HEK293 (cell line): Measurements from ENCODE around the gene POLK.
"Not testable (repeated sequence)": the region's sequence is repeated elsewhere in the genome, so short reads cannot be mapped to it uniquely, and the experiment has no call there.

Experiments used
- CTCF ChIA-PET: fragments of 350-600 bp; formaldehyde crosslinking; extraction: SDS; loops from one replicate; lab custom pipeline; 2021; ENCODE audit warnings: antibody characterized with exemption; lab: Yijun Ruan, JAX
- POLR2A ChIA-PET: fragments of 300-600 bp; formaldehyde crosslinking; extraction: SDS; loops from one replicate; lab custom pipeline; 2020; ENCODE audit warnings: antibody characterized with exemption, inconsistent platforms; lab: Yijun Ruan, JAX
- H3K27ac ChIP-seq: fragments of 200-500 bp; sonication (Bioruptor generic); 2 replicates; pipeline ENCODE4 v1.5.1; 2014; ENCODE audit warnings: low read depth, low read length, control low read depth, inconsistent platforms; ENCODE audit errors: extremely low read depth
- H3K36me3 ChIP-seq, 2 experiments: fragments of 200-500 bp in 1 of 2; sonication (Bioruptor generic) in 1 of 2; 1 replicate in 1 of 2; 2 replicates in 1 of 2; pipeline ENCODE4 v1.5.1; 2014 to 2017; ENCODE audit warnings: inconsistent platforms in 2 of 2, low read length in 2 of 2; ENCODE audit not compliant: control insufficient read depth in 2 of 2, insufficient read depth in 1 of 2
- H3K4me1 ChIP-seq: fragments of 200-500 bp; sonication (Bioruptor generic); 2 replicates; pipeline ENCODE4 v1.5.1; 2014; ENCODE audit warnings: mild to moderate bottlenecking, low read length, inconsistent platforms; ENCODE audit not compliant: control insufficient read depth, insufficient read depth
- H3K4me3 ChIP-seq: 2 replicates; pipeline ENCODE4 v1.5.1; 2011; ENCODE audit warnings: low read depth, mild to moderate bottlenecking, control low read depth, low read length, moderate library complexity
- H3K9me3 ChIP-seq: fragments of 200-500 bp; sonication (Bioruptor generic); 2 replicates; pipeline ENCODE4 v1.5.1; 2014; ENCODE audit warnings: low read depth, low read length, inconsistent platforms; ENCODE audit not compliant: control insufficient read depth, insufficient read depth
- HOXC10 ChIP-seq: sonication (generic); formaldehyde crosslinking; IDR thresholded peaks from 2 replicates; pipeline ENCODE4 v1.8.1; 2023; ENCODE audit warnings: mild to moderate bottlenecking, missing genetic modification reagents
- MYNN ChIP-seq: fragments of 450-650 bp; formaldehyde crosslinking; IDR thresholded peaks from 2 replicates; pipeline ENCODE4 v1.5.1; 2016; ENCODE audit warnings: missing biosample characterization, missing genetic modification characterization, borderline replicate concordance
- REPIN1 ChIP-seq: fragments of 450-650 bp; formaldehyde crosslinking; IDR thresholded peaks from 2 replicates; pipeline ENCODE4 v1.5.1; 2017; ENCODE audit warnings: missing biosample characterization, missing genetic modification characterization, low read depth
- TRIM28 ChIP-seq: IDR thresholded peaks from 2 replicates; pipeline ENCODE4 v1.6.1; 2011; ENCODE audit warnings: low read length, control low read depth, borderline replicate concordance
- ZBTB48 ChIP-seq: fragments of 450-650 bp; formaldehyde crosslinking; IDR thresholded peaks from 2 replicates; pipeline ENCODE4 v1.5.1; 2016; ENCODE audit warnings: missing biosample characterization, missing genetic modification characterization
- ZNF132 ChIP-seq: fragments of 450-650 bp; formaldehyde crosslinking; IDR thresholded peaks from 2 replicates; pipeline ENCODE4 v1.5.1; 2017; ENCODE audit warnings: missing biosample characterization, missing genetic modification characterization, borderline replicate concordance
- ZNF169 ChIP-seq: fragments of 450-650 bp; formaldehyde crosslinking; IDR thresholded peaks from 2 replicates; pipeline ENCODE4 v1.5.1; 2016; ENCODE audit warnings: missing biosample characterization, missing genetic modification characterization
- ZNF174 ChIP-seq: fragments of 450-650 bp; formaldehyde crosslinking; IDR thresholded peaks from 2 replicates; pipeline ENCODE4 v1.5.0; 2017; ENCODE audit warnings: missing biosample characterization, mild to moderate bottlenecking, missing genetic modification characterization
- ZNF19 ChIP-seq: fragments of 450-650 bp; formaldehyde crosslinking; IDR thresholded peaks from 2 replicates; pipeline ENCODE4; 2016; ENCODE audit warnings: missing biosample characterization, missing genetic modification characterization, low read depth
- ZNF24 ChIP-seq: fragments of 450-650 bp; formaldehyde crosslinking; IDR thresholded peaks from 2 replicates; pipeline ENCODE4 v1.5.1; 2016; ENCODE audit warnings: missing biosample characterization, missing genetic modification characterization
- ZNF280D ChIP-seq: fragments of 450-650 bp; formaldehyde crosslinking; IDR thresholded peaks from 2 replicates; pipeline ENCODE4 v1.5.1; 2016; ENCODE audit warnings: missing biosample characterization, missing genetic modification characterization
- ZNF394 ChIP-seq: fragments of 450-650 bp; formaldehyde crosslinking; IDR thresholded peaks from 2 replicates; pipeline ENCODE4 v1.5.1; 2016; ENCODE audit warnings: missing biosample characterization, missing genetic modification characterization, mild to moderate bottlenecking, moderate library complexity, borderline replicate concordance
- ZNF416 ChIP-seq: fragments of 450-650 bp; formaldehyde crosslinking; IDR thresholded peaks from 2 replicates; pipeline ENCODE4 v1.5.1; 2016; ENCODE audit warnings: missing biosample characterization, missing genetic modification characterization
- ZNF426 ChIP-seq: fragments of 450-650 bp; formaldehyde crosslinking; IDR thresholded peaks from 2 replicates; pipeline ENCODE4 v1.5.1; 2017; ENCODE audit warnings: missing biosample characterization, missing genetic modification characterization, mild to moderate bottlenecking, inconsistent platforms, moderate library complexity
- ZNF529 ChIP-seq: fragments of 450-650 bp; formaldehyde crosslinking; IDR thresholded peaks from 2 replicates; pipeline ENCODE4 v1.5.1; 2017; ENCODE audit warnings: missing genetic modification characterization, missing biosample characterization; ENCODE audit not compliant: insufficient replicate concordance
- ZNF544 ChIP-seq: fragments of 450-650 bp; formaldehyde crosslinking; IDR thresholded peaks from 2 replicates; pipeline ENCODE4 v1.5.0; 2017; ENCODE audit warnings: missing biosample characterization, missing genetic modification characterization
- ZNF561 ChIP-seq: fragments of 450-650 bp; IDR thresholded peaks from 2 replicates; pipeline ENCODE4 v1.5.1; 2018; ENCODE audit warnings: missing biosample characterization, missing genetic modification characterization, borderline replicate concordance
- ZNF626 ChIP-seq: fragments of 450-650 bp; sonication (Bioruptor Pico); formaldehyde crosslinking; IDR thresholded peaks from 2 replicates; pipeline ENCODE4 v1.5.1; 2018; ENCODE audit warnings: missing biosample characterization, missing genetic modification characterization, inconsistent platforms
- ZNF747 ChIP-seq: fragments of 450-650 bp; formaldehyde crosslinking; IDR thresholded peaks from 2 replicates; pipeline ENCODE4 v1.5.1; 2016; ENCODE audit warnings: missing biosample characterization, missing genetic modification characterization
- ZNF791 ChIP-seq: fragments of 450-650 bp; formaldehyde crosslinking; IDR thresholded peaks from 2 replicates; pipeline ENCODE4 v1.5.1; 2016; ENCODE audit warnings: missing biosample characterization, missing genetic modification characterization
- ZNF843 ChIP-seq: fragments of 450-650 bp; formaldehyde crosslinking; IDR thresholded peaks from 2 replicates; pipeline ENCODE4 v1.5.1; 2016; ENCODE audit warnings: missing biosample characterization, missing genetic modification characterization
- ZSCAN4 ChIP-seq: fragments of 450-650 bp; formaldehyde crosslinking; IDR thresholded peaks from 2 replicates; pipeline ENCODE4 v1.5.1; 2017; ENCODE audit warnings: missing biosample characterization, missing genetic modification characterization
- TF ChIP-seq, protein P1 (sequence below): fragments of 450-650 bp; formaldehyde crosslinking; IDR thresholded peaks from 2 replicates; pipeline ENCODE4 v1.5.1; 2016; ENCODE audit warnings: missing biosample characterization, missing genetic modification characterization
- TF ChIP-seq, protein P2 (sequence below): fragments of 450-650 bp; formaldehyde crosslinking; IDR thresholded peaks from 2 replicates; pipeline ENCODE4; 2016; ENCODE audit warnings: missing biosample characterization, missing genetic modification characterization

POLK gene

GRCh38 chr5:75578280-75578679, 66.6 kb downstream of the POLK start:
- POLR2A ChIA-PET, CTCF ChIA-PET, H3K9me3 ChIP-seq, H3K4me3 ChIP-seq, H3K27ac ChIP-seq, H3K4me1 ChIP-seq: not testable (repeated sequence)
- peaks cover 8 to 21% of the 10 kb centered on the region in 2 experiments for H3K36me3 ChIP-seq

DNA sequence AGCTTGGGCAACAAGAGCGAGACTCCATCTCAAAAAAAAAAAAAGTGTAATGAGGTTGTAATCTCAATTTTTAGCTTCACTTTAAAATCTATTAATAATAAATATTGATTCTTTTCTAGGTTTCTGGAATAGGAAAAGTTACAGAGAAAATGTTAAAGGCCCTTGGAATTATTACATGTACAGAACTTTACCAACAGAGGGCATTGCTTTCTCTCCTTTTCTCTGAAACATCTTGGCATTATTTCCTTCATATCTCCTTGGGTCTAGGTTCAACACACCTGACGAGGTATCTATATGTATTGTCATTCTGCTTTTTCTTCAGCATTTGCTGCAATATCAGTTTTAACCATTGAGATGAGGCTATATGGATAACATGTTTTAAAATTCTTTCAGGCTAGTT, 73.0 kb downstream of the POLK start:
- CTCF ChIA-PET, result interaction anchor here (0.7 to 1.1 kb wide), 3 partner anchors 9 to 95 kb away, joined by 3 to 5 read pairs (median 5); no protein-coding TSS in a partner anchor
- Histone ChIP-seq H3K4me3 (no peak overlapping the region), H3K36me3 (peaks cover 20 to 23% of the 10 kb centered on the region in 2 experiments), H3K9me3 (no peaks in the 10 kb centered on the region), H3K27ac (no peak overlapping the region), H3K4me1 (no peaks in the 10 kb centered on the region)
- POLR2A ChIA-PET, result no interaction called here
- TF ChIP-seq HOXC10 (CRISPR knock-in tag) (no peak), ZNF544 (no peak), ZSCAN4 (tag by site-specific recombination) (no peak), TRIM28 (no peak)

- no peak overlapping the region for H3K4me3 ChIP-seq
- no peaks in the 10 kb centered on the region for H3K4me1 ChIP-seq
- H3K36me3 ChIP-seq, result peaks cover 10 to 27% of the 10 kb centered on the region in 2 experiments
- ChIA-PET POLR2A (no interaction called here), CTCF (interaction anchor here (1.0 kb wide), 1 partner anchor 23 kb away, joined by 4 read pairs; no protein-coding TSS in a partner anchor)
- TF ChIP-seq ZNF561 (no peak), ZNF626 (tag by site-specific recombination) (no peak), ZNF426 (no peak), MYNN (tag by site-specific recombination) (no peak), ZNF24 (no peak), ZNF791 (tag by site-specific recombination) (no peak), ZNF529 (tag by site-specific recombination) (no peak), ZNF132 (no peak), ZNF843 (tag by site-specific recombination) (no peak), ZNF416 (tag by site-specific recombination) (no peak), REPIN1 (tag by site-specific recombination) (no peak), ZBTB48 (tag by site-specific recombination) (no peak), ZNF280D (tag by site-specific recombination) (no peak), ZNF19 (tag by site-specific recombination) (no peak), ZNF174 (no peak), ZNF394 (no peak), ZNF169 (no peak), ZNF747 (tag by site-specific recombination) (no peak)
- TF ChIP-seq, protein P1, sequence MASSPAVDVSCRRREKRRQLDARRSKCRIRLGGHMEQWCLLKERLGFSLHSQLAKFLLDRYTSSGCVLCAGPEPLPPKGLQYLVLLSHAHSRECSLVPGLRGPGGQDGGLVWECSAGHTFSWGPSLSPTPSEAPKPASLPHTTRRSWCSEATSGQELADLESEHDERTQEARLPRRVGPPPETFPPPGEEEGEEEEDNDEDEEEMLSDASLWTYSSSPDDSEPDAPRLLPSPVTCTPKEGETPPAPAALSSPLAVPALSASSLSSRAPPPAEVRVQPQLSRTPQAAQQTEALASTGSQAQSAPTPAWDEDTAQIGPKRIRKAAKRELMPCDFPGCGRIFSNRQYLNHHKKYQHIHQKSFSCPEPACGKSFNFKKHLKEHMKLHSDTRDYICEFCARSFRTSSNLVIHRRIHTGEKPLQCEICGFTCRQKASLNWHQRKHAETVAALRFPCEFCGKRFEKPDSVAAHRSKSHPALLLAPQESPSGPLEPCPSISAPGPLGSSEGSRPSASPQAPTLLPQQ (tag by site-specific recombination), result no peak
- TF ChIP-seq, protein P2, sequence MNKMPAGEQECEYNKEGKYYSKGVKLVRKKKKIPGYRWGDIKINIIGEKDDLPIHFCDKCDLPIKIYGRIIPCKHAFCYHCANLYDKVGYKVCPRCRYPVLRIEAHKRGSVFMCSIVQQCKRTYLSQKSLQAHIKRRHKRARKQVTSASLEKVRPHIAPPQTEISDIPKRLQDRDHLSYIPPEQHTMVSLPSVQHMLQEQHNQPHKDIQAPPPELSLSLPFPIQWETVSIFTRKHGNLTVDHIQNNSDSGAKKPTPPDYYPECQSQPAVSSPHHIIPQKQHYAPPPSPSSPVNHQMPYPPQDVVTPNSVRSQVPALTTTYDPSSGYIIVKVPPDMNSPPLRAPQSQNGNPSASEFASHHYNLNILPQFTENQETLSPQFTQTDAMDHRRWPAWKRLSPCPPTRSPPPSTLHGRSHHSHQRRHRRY (tag by site-specific recombination), result no peak
- H3K27ac ChIP-seq, result no peak overlapping the region
- no peaks in the 10 kb centered on the region for H3K9me3 ChIP-seq
Observed at GRCh38 chr5:75588666-75589065, 77.0 kb downstream of the POLK start.
